GM23338 (cell line): ENCODE measurements around the gene ARCN1. TPM values are rescaled to one million over a fixed set of nuclear protein-coding genes. Genes with fewer than 3 reads are reported as not detected.

ENCODE experiments used
- ATAC-seq: fragments of 200-7000 bp; cut with Tn5 transposase; 3 replicates; pipeline ENCODE4 v1.9.1; 2020
- DNase-seq: peaks from one replicate; pipeline ENCODE4 v3.0.0-alpha.2; 2015; ENCODE audit warnings: low spot score
- H2AFZ ChIP-seq: fragments of 200-600 bp; sonication (generic); 2 replicates; pipeline ENCODE4 v1.8.0; 2016; ENCODE audit warnings: antibody characterized with exemption, mild to moderate bottlenecking, moderate library complexity
- H3F3A ChIP-seq: fragments of 200-600 bp; sonication (generic); replicated peaks from 2 replicates; pipeline ENCODE4 v1.8.0; 2017; ENCODE audit warnings: antibody characterized with exemption, mixed run types, low read depth
- H3K27ac ChIP-seq: fragments of 200-600 bp; sonication (generic); 2 replicates; pipeline ENCODE4 v1.6.1; 2016; ENCODE audit warnings: low read depth
- H3K27me3 ChIP-seq: fragments of 200-600 bp; sonication (generic); 2 replicates; pipeline ENCODE4 v1.8.0; 2016; ENCODE audit warnings: mild to moderate bottlenecking, mixed run types, moderate library complexity; ENCODE audit not compliant: insufficient read depth
- H3K36me3 ChIP-seq: fragments of 200-600 bp; sonication (generic); 2 replicates; pipeline ENCODE4 v1.8.0; 2016; ENCODE audit warnings: mild to moderate bottlenecking; ENCODE audit not compliant: insufficient read depth
- H3K4me1 ChIP-seq: fragments of 200-600 bp; sonication (generic); 2 replicates; pipeline ENCODE4 v1.8.0; 2016; ENCODE audit warnings: mild to moderate bottlenecking, moderate library complexity; ENCODE audit not compliant: insufficient read depth
- H3K4me2 ChIP-seq: fragments of 200-600 bp; sonication (generic); 2 replicates; pipeline ENCODE4 v1.7.1; 2017; ENCODE audit warnings: mixed run types
- H3K4me3 ChIP-seq: fragments of 200-600 bp; sonication (generic); 2 replicates; pipeline ENCODE4 v1.6.1; 2016; ENCODE audit warnings: mixed run types
- H3K79me2 ChIP-seq: fragments of 200-600 bp; sonication (generic); replicated peaks from 2 replicates; pipeline ENCODE4 v1.8.0; 2017; ENCODE audit warnings: mild to moderate bottlenecking; ENCODE audit not compliant: insufficient read depth
- H3K9me2 ChIP-seq: fragments of 200-600 bp; sonication (generic); 2 replicates; pipeline ENCODE4 v1.8.0; 2017; ENCODE audit not compliant: insufficient read depth
- H4K20me1 ChIP-seq: fragments of 200-600 bp; sonication (generic); replicated peaks from 2 replicates; pipeline ENCODE4 v1.8.0; 2017; ENCODE audit warnings: mild to moderate bottlenecking; ENCODE audit not compliant: insufficient read depth
- H3K27ac Mint-ChIP-seq: 2 replicates; pipeline ENCODE4 v1.8.0; 2020; ENCODE audit warnings: inconsistent platforms, mild to moderate bottlenecking, moderate library complexity, mixed read lengths
- H3K27me3 Mint-ChIP-seq: 3 replicates; pipeline ENCODE4 v1.8.0; 2022; ENCODE audit warnings: low read depth, mild to moderate bottlenecking, moderate library complexity, mixed read lengths, inconsistent platforms; ENCODE audit not compliant: insufficient read depth, poor library complexity
- H3K36me3 Mint-ChIP-seq: 3 replicates; pipeline ENCODE4 v1.8.0; 2021; ENCODE audit warnings: low read depth, mild to moderate bottlenecking, inconsistent platforms, moderate library complexity, mixed read lengths
- H3K4me1 Mint-ChIP-seq: 3 replicates; pipeline ENCODE4 v1.8.0; 2020; ENCODE audit warnings: mild to moderate bottlenecking, inconsistent platforms, mixed read lengths
- H3K4me3 Mint-ChIP-seq: 3 replicates; pipeline ENCODE4 v1.8.0; 2021; ENCODE audit warnings: moderate library complexity, mild to moderate bottlenecking, inconsistent platforms, mixed read lengths
- H3K9me3 Mint-ChIP-seq: 3 replicates; pipeline ENCODE4 v1.8.0; 2020; ENCODE audit warnings: moderate library complexity, mild to moderate bottlenecking, inconsistent platforms, mixed read lengths
- CREB1 ChIP-seq: fragments of 250-450 bp; sonication (Bioruptor Pico); IDR thresholded peaks from 2 replicates; pipeline ENCODE4 v1.5.0; 2020; ENCODE audit warnings: low read depth, mild to moderate bottlenecking, moderate library complexity
- CTCF ChIP-seq, 2 experiments: fragments of 200-600 bp in 1 of 2; sonication (generic) in 1 of 2; conservative IDR thresholded peaks; 2 replicates each; pipeline versions ENCODE4 v1.5.1 to v1.6.1; 2016 to 2017; ENCODE audit warnings: antibody characterized with exemption in 2 of 2, low read depth in 2 of 2, mild to moderate bottlenecking in 2 of 2, moderate library complexity in 1 of 2
- ETS1 ChIP-seq: IDR thresholded peaks from 2 replicates; pipeline ENCODE4 v1.6.1; 2016; ENCODE audit warnings: antibody characterized with exemption
- EZH2 ChIP-seq: fragments of 200-600 bp; sonication (generic); IDR thresholded peaks from one replicate; pipeline ENCODE4 v1.8.0; 2017; ENCODE audit warnings: antibody characterized with exemption, mild to moderate bottlenecking, low read depth; ENCODE audit not compliant: unreplicated experiment
- EZH2phosphoT487 ChIP-seq: fragments of 200-600 bp; sonication (generic); IDR thresholded peaks from one replicate; pipeline ENCODE4 v1.8.1; 2018; ENCODE audit warnings: antibody characterized with exemption; ENCODE audit not compliant: unreplicated experiment
- JUNB ChIP-seq: IDR thresholded peaks from one replicate; pipeline ENCODE4 v1.6.1; 2016; ENCODE audit warnings: antibody characterized with exemption; ENCODE audit not compliant: unreplicated experiment
- NANOG ChIP-seq: IDR thresholded peaks from 2 replicates; pipeline ENCODE4 v1.6.1; 2016; ENCODE audit warnings: antibody characterized with exemption, borderline replicate concordance
- POLR2AphosphoS5 ChIP-seq: IDR thresholded peaks from 2 replicates; pipeline ENCODE4 v1.6.1; 2016; ENCODE audit warnings: antibody characterized with exemption, low read depth
- ZNF114 ChIP-seq: fragments of 250-450 bp; sonication (Bioruptor Pico); IDR thresholded peaks from 2 replicates; pipeline ENCODE4 v1.5.0; 2020; ENCODE audit warnings: mild to moderate bottlenecking, moderate library complexity
- ZNF331 ChIP-seq: fragments of 250-450 bp; sonication (Bioruptor Pico); IDR thresholded peaks from 2 replicates; pipeline ENCODE4 v1.5.0; 2020; ENCODE audit warnings: low read depth, mild to moderate bottlenecking, moderate library complexity
- polyA plus RNA-seq: library from polyadenylated mRNA; unstranded; fragments of >200 nt; fragmentation: Nextera tagmentation; extraction: Ambion mirVana; gene quantifications from 2 replicates; pipeline ENCODE4 v1.2.1, GENCODE V29; 2016
- total RNA-seq: library from RNA; depleted of rRNA; stranded (reverse); fragments of >200 nt; shearing (Covaris generic); gene quantifications from 2 replicates; pipeline ENCODE4 v1.2.3, GENCODE V29; 2014
- TF ChIP-seq, protein P1 (sequence below): fragments of 250-450 bp; sonication (Bioruptor Pico); IDR thresholded peaks from 2 replicates; pipeline ENCODE4 v1.5.0; 2020; ENCODE audit warnings: mild to moderate bottlenecking, moderate library complexity

ARCN1 gene
- total and polyA plus RNA-seq, 2 experiments from 2014 or later: 79.9 to 106 TPM

DNA sequence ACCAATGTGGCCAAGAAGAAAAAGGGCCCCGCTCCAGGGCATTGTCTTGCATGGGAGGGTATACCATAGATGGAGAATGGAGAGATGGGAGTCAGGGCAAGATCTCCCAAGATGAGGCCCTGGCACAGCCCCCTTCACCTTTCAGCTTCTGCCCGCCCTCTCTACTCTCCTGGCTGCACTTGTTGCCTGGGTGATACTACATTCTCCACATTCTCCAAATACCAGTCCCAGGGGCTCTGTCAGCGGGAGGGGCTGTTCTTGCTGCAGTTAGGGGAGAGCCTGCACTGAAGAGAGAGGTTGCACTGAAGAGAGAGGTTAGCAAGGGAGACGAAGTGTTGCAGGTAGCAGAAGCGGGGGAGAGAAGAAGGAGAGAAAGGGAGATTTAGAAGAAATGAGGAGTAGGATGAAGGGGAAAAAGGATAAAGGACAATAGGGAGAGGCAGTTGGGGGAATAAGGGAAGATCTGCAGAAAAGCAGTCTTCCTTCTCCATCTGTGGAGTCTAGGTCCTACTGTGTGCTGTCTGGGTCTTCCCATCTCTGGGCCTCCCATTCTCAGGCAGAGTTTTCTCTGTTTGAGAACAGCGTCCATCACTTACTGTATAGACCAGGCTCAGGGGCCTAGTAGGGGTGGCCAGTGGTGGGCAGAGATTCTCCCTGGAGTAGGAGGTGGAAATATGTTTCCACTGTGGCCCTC lies 43.2 kb downstream of the ARCN1 start:
- Mint-ChIP-seq H3K27me3 (peaks cover 25% of the 10 kb centered on the region), H3K27ac (peak overlapping the region; percentile 87), H3K36me3 (peaks cover 4% of the 10 kb centered on the region; the same call in 1 of the 3 replicates), H3K4me3 (peak overlapping the region; percentile 51), H3K4me1 (peaks cover 71% of the 10 kb centered on the region), H3K9me3 (peaks cover 3% of the 10 kb centered on the region; the same call in 2 of the 3 replicates)
- Histone ChIP-seq H3K79me2 (no peaks in the 10 kb centered on the region), H3K4me2 (peak overlapping the region; percentile 70), H3K4me3 (peak overlapping the region; percentile 7; the same call in 1 of the 2 replicates), H3K36me3 (no peaks in the 10 kb centered on the region), H3K9me2 (no peaks in the 10 kb centered on the region), H3K4me1 (peaks cover 64% of the 10 kb centered on the region), H3K27ac (peak overlapping the region; percentile 87), H4K20me1 (no peaks in the 10 kb centered on the region), H2AFZ (no peak overlapping the region), H3F3A (peaks cover 11% of the 10 kb centered on the region), H3K27me3 (peaks cover 16% of the 10 kb centered on the region)
- no peak for TF ChIP-seq NANOG
- peak; percentile 65 for TF ChIP-seq POLR2AphosphoS5
- TF ChIP-seq, protein P1, sequence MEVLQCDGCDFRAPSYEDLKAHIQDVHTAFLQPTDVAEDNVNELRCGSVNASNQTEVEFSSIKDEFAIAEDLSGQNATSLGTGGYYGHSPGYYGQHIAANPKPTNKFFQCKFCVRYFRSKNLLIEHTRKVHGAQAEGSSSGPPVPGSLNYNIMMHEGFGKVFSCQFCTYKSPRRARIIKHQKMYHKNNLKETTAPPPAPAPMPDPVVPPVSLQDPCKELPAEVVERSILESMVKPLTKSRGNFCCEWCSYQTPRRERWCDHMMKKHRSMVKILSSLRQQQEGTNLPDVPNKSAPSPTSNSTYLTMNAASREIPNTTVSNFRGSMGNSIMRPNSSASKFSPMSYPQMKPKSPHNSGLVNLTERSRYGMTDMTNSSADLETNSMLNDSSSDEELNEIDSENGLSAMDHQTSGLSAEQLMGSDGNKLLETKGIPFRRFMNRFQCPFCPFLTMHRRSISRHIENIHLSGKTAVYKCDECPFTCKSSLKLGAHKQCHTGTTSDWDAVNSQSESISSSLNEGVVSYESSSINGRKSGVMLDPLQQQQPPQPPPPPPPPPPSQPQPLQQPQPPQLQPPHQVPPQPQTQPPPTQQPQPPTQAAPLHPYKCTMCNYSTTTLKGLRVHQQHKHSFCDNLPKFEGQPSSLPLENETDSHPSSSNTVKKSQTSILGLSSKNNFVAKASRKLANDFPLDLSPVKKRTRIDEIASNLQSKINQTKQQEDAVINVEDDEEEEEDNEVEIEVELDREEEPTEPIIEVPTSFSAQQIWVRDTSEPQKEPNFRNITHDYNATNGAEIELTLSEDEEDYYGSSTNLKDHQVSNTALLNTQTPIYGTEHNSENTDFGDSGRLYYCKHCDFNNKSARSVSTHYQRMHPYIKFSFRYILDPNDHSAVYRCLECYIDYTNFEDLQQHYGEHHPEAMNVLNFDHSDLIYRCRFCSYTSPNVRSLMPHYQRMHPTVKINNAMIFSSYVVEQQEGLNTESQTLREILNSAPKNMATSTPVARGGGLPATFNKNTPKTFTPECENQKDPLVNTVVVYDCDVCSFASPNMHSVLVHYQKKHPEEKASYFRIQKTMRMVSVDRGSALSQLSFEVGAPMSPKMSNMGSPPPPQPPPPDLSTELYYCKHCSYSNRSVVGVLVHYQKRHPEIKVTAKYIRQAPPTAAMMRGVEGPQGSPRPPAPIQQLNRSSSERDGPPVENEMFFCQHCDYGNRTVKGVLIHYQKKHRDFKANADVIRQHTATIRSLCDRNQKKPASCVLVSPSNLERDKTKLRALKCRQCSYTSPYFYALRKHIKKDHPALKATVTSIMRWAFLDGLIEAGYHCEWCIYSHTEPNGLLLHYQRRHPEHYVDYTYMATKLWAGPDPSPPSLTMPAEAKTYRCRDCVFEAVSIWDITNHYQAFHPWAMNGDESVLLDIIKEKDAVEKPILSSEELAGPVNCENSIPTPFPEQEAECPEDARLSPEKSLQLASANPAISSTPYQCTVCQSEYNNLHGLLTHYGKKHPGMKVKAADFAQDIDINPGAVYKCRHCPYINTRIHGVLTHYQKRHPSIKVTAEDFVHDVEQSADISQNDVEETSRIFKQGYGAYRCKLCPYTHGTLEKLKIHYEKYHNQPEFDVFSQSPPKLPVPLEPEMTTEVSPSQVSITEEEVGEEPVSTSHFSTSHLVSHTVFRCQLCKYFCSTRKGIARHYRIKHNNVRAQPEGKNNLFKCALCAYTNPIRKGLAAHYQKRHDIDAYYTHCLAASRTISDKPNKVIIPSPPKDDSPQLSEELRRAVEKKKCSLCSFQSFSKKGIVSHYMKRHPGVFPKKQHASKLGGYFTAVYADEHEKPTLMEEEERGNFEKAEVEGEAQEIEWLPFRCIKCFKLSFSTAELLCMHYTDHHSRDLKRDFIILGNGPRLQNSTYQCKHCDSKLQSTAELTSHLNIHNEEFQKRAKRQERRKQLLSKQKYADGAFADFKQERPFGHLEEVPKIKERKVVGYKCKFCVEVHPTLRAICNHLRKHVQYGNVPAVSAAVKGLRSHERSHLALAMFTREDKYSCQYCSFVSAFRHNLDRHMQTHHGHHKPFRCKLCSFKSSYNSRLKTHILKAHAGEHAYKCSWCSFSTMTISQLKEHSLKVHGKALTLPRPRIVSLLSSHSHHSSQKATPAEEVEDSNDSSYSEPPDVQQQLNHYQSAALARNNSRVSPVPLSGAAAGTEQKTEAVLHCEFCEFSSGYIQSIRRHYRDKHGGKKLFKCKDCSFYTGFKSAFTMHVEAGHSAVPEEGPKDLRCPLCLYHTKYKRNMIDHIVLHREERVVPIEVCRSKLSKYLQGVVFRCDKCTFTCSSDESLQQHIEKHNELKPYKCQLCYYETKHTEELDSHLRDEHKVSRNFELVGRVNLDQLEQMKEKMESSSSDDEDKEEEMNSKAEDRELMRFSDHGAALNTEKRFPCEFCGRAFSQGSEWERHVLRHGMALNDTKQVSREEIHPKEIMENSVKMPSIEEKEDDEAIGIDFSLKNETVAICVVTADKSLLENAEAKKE (CRISPR knock-in tag): 0 out of 2 replicates have a peak, but pooled peaks have one; percentile 2
- ATAC-seq (peak; percentile 79), DNase-seq (peak; percentile 97)

DNA sequence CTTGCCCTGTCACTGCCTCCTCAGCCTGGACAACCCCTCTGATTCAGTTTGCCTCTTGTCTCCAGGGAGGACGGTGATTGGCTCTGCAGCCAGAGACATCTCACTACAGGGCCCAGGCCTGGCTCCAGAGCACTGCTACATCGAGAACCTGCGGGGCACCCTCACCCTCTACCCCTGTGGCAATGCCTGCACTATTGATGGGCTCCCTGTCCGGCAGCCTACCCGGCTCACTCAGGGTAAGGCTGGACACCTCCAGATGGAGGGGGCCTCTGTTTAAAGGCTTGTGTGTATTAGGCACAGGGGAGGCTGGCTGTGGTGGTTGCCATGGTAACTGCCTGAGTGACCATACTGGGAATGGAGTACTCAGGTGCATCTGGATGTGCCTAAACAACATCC lies 43.8 kb downstream of the ARCN1 start:
- H3K4me3 ChIP-seq: peak overlapping the region; percentile 7; the same call in 1 of the 2 replicates
- H4K20me1 ChIP-seq: no peaks in the 10 kb centered on the region
- Mint-ChIP-seq H3K9me3 (peaks cover 3% of the 10 kb centered on the region; the same call in 2 of the 3 replicates), H3K4me1 (peaks cover 76% of the 10 kb centered on the region), H3K27me3 (peaks cover 24% of the 10 kb centered on the region), H3K4me3 (peak overlapping the region; percentile 13; the same call in 1 of the 3 replicates), H3K27ac (peak overlapping the region; percentile 87), H3K36me3 (peaks cover 4% of the 10 kb centered on the region; the same call in 1 of the 3 replicates)
- H3K36me3 ChIP-seq: no peaks in the 10 kb centered on the region
- peak overlapping the region; percentile 70 for H3K4me2 ChIP-seq
- peaks cover 11% of the 10 kb centered on the region for H3K27me3 ChIP-seq
- peaks cover 15% of the 10 kb centered on the region for H3F3A ChIP-seq
- H3K27ac ChIP-seq: peak overlapping the region; percentile 87
- peak; percentile 5 for ATAC-seq
- H3K79me2 ChIP-seq: no peaks in the 10 kb centered on the region
- DNase-seq: peak; percentile 70
- no peaks in the 10 kb centered on the region for H3K9me2 ChIP-seq
- no peak overlapping the region for H2AFZ ChIP-seq
- H3K4me1 ChIP-seq: peaks cover 69% of the 10 kb centered on the region
- TF ChIP-seq JUNB (no peak), NANOG (no peak), ETS1 (no peak), CTCF (conservative IDR thresholded peaks at IDR 0.05; ENCODE audit: low read depth in 2 of 2) (no peak), ZNF114 (CRISPR knock-in tag) (no peak), EZH2phosphoT487 (no peak), CREB1 (CRISPR knock-in tag) (no peak), ZNF331 (no peak), EZH2 (no peak)
